Measurements from ENCODE around the gene TOMT.

TOMT gene

DNA sequence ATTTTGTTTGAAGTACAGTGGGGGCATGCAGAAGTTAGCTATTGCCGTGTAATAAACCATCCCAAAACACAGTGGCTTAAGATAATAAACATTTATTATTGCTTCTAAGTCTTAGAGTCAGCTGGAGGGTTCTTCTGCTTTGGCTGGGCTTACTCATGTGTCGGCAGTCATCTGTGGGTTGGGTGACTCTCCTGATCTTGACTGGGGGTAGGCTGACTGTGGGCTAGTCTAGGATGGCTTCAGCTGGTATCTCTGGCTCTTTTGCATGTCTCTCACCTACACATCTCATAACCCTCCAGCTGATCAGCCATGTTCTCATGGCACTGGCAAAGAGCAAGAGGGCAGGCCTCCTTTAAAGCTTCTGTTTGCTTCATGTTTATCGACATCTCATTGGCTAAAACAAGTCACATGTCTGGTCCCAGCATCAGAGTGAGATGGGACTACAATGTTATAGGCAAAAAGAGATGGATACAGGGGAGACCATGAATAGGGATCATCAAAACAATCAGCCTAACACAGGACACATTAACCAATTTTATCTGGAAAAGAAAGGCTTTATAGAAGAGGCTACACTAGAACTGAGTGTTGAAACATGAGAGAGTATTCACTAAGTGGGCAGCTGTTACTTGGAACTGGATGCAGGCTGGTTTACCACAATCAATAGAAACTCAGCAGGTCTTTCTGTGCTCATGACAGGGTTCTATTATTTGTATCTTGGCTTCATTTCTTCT, 19.9 kb upstream of the TOMT start:
- no peaks in the 10 kb centered on the region for H3K27me3 ChIP-seq (ENCODE audit: control insufficient read depth in 1 of 2, insufficient read depth in 2 of 2, low read length in 2 of 2)
- H3K9me3 ChIP-seq (ENCODE audit: control insufficient read depth in 1 of 2, low read length in 2 of 2), result no peaks in the 10 kb centered on the region
- H3K4me3 ChIP-seq (ENCODE audit: low read depth in 1 of 2, low read length in 2 of 2), result no peak overlapping the region
- H3K9ac ChIP-seq (ENCODE audit: low read depth in 1 of 2, low read length in 2 of 2), result no peak overlapping the region
- no peak overlapping the region for H3K27ac ChIP-seq (ENCODE audit: low read depth, low read length)
- peaks cover 7 to 10% of the 10 kb centered on the region in 2 donors for H3K4me1 ChIP-seq (ENCODE audit: control insufficient read depth in 1 of 2, insufficient read depth in 2 of 2, low read length in 2 of 2)
- peaks cover 8 to 18% of the 10 kb centered on the region in 2 donors for H3K36me3 ChIP-seq (ENCODE audit: control insufficient read depth in 1 of 2, insufficient read depth in 2 of 2, low read length in 2 of 2)

DNA sequence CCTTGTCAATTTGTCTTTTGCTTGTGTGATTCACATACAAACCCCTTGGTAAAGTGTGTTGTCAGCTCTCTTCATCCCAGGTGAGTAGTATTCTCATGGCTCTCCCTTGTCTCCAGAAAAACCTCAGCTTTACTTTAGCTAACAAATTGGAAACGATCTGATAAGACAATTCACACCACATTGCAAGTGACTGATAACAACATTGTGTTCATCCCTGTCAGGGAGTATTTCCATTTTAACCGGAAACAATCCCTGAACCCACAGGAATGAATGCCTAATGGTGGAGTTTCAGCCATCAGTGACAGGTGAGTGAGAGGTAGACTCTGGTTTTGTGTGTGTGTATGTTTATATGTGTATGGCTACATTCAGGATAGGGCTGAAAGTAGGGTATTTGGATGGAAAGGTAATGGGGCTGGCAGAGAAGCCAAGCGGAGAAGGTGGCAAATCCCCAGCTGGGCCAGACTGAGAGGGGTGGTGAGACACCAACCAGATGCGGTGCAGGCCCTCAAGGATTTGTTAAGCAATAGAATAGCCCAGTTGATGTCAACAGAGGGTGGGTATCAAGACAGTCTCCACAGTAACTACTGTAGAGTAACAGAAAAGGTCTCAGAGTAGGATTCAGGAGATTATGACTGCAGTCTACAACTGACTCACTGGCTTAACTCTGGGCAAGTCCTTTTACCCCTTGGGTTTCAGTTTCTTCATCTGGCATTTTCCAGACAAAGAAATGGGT, 17.5 kb upstream of the TOMT start:
- Histone ChIP-seq H3K4me1 (ENCODE audit: control insufficient read depth in 1 of 2, insufficient read depth in 2 of 2, low read length in 2 of 2) (peaks cover 4 to 19% of the 10 kb centered on the region in 2 donors), H3K36me3 (ENCODE audit: control insufficient read depth in 1 of 2, insufficient read depth in 2 of 2, low read length in 2 of 2) (peaks cover 9 to 19% of the 10 kb centered on the region in 2 donors), H3K9ac (ENCODE audit: low read depth in 1 of 2, low read length in 2 of 2) (no peak overlapping the region), H3K9me3 (ENCODE audit: control insufficient read depth in 1 of 2, low read length in 2 of 2) (no peaks in the 10 kb centered on the region), H3K27me3 (ENCODE audit: control insufficient read depth in 1 of 2, insufficient read depth in 2 of 2, low read length in 2 of 2) (no peaks in the 10 kb centered on the region), H3K27ac (ENCODE audit: low read depth, low read length) (no peak overlapping the region), H3K4me3 (ENCODE audit: low read depth in 1 of 2, low read length in 2 of 2) (no peak overlapping the region)

DNA sequence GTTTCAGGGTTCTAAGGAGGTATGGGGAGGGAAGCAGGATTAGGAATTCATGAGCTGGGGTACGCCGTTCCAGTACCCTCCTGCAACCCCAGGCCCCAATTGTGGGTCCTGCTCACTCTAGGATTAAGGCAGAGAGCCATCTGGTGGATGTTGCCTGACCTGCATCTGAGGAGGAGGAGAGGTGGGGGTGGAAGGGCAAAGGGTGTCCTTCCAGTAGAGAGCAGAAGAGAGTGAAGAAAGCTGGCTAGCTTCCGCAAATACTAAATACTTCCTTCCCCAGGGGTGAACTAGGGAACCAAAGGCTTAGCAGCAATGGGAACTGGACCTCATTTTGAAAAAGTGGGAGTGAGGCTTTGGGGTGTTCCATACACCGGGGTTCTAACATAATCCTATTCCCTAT, 14.4 kb upstream of the TOMT start:
- no peak overlapping the region for H3K27ac ChIP-seq (ENCODE audit: low read depth, low read length)
- no peak overlapping the region for H3K4me3 ChIP-seq (ENCODE audit: low read depth in 1 of 2, low read length in 2 of 2)
- H3K36me3 ChIP-seq (ENCODE audit: control insufficient read depth in 1 of 2, insufficient read depth in 2 of 2, low read length in 2 of 2), result peaks cover 19 to 34% of the 10 kb centered on the region in 2 donors
- no peaks in the 10 kb centered on the region for H3K27me3 ChIP-seq (ENCODE audit: control insufficient read depth in 1 of 2, insufficient read depth in 2 of 2, low read length in 2 of 2)
- H3K4me1 ChIP-seq (ENCODE audit: control insufficient read depth in 1 of 2, insufficient read depth in 2 of 2, low read length in 2 of 2), result peaks cover 4 to 19% of the 10 kb centered on the region in 2 donors
- no peaks in the 10 kb centered on the region for H3K9me3 ChIP-seq (ENCODE audit: control insufficient read depth in 1 of 2, low read length in 2 of 2)
- H3K9ac ChIP-seq (ENCODE audit: low read depth in 1 of 2, low read length in 2 of 2), result peak overlapping the region in 1 of 2 donors; percentile 22

DNA sequence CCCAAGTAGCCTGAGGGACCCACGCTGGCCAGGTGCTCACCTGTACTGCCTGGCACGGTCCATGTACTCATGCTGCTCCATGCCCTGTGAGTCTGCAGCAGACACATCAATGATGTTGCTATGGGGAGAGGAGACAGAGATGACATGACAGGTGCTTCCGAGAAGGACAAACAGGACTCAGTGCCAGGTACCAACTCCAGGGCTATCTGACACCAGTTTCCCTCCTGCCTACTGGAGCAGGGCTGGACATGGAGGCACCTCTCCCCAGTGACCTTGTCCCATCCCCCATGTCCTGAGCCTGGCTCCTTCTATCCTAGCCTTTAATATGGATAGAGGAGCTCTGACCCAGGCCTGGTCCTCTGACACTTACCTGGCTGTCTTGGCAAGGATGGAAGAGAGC, 7.0 kb upstream of the TOMT start:
- Histone ChIP-seq H3K4me1 (ENCODE audit: control insufficient read depth in 1 of 2, insufficient read depth in 2 of 2, low read length in 2 of 2) (peaks cover 33 to 36% of the 10 kb centered on the region in 2 donors), H3K9ac (ENCODE audit: low read depth in 1 of 2, low read length in 2 of 2) (no peak overlapping the region), H3K27me3 (ENCODE audit: control insufficient read depth in 1 of 2, insufficient read depth in 2 of 2, low read length in 2 of 2) (no peaks in the 10 kb centered on the region), H3K36me3 (ENCODE audit: control insufficient read depth in 1 of 2, insufficient read depth in 2 of 2, low read length in 2 of 2) (peaks cover 32 to 63% of the 10 kb centered on the region in 2 donors), H3K4me3 (ENCODE audit: low read depth in 1 of 2, low read length in 2 of 2) (no peak overlapping the region), H3K27ac (ENCODE audit: low read depth, low read length) (no peak overlapping the region), H3K9me3 (ENCODE audit: control insufficient read depth in 1 of 2, low read length in 2 of 2) (no peaks in the 10 kb centered on the region)

DNA sequence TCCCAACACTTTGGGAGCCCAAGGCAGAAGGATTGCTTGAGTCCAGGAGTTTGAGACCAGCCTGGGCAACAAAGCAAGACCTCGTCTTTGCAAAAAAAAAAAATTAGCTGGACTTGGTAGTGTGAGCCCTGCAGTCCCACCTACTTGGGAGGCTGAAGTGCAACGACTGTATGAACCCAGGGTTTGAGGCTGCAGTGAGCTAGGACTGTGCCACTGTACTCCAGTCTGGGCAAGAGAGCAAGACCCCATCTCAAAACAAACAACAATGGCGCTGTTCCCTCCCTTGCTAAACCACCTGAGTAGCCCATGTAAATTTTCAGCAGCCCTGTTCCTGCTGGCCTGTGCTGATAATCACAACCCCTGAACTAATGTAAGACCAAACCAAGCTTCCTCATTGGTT, 5.7 kb upstream of the TOMT start:
- peaks cover 30 to 54% of the 10 kb centered on the region in 2 donors for H3K36me3 ChIP-seq (ENCODE audit: control insufficient read depth in 1 of 2, insufficient read depth in 2 of 2, low read length in 2 of 2)

DNA sequence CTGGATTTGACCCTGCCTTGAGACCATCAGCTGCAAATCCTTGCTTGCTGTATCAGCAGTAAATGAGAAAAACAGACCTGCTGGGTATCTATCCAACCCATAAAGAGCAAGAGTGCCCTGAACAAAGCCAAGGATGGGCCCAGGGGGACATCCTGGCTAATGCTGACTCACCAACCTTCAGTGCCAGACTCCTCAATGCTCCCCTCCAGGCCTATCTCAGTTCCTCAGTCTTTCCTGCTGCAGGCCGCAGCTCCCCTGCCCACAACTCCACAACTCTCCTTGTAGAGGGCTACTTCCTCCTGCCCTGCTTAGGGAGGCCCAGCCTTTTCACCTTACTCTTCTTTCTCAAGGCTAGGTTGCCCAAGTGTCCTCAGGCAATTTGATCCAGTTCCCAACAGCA, 5.3 kb upstream of the TOMT start:
- H3K27ac ChIP-seq (ENCODE audit: low read depth, low read length), result no peak overlapping the region
- H3K4me1 ChIP-seq (ENCODE audit: control insufficient read depth in 1 of 2, insufficient read depth in 2 of 2, low read length in 2 of 2), result peaks cover 35 to 40% of the 10 kb centered on the region in 2 donors
- H3K9ac ChIP-seq (ENCODE audit: low read depth in 1 of 2, low read length in 2 of 2), result no peak overlapping the region

More for the DNA sequence above, 5.7 kb upstream of the TOMT start:
- Histone ChIP-seq H3K27ac (ENCODE audit: low read depth, low read length) (no peak overlapping the region), H3K4me1 (ENCODE audit: control insufficient read depth in 1 of 2, insufficient read depth in 2 of 2, low read length in 2 of 2) (peaks cover 35 to 40% of the 10 kb centered on the region in 2 donors), H3K9ac (ENCODE audit: low read depth in 1 of 2, low read length in 2 of 2) (no peak overlapping the region), H3K9me3 (ENCODE audit: control insufficient read depth in 1 of 2, low read length in 2 of 2) (no peaks in the 10 kb centered on the region), H3K27me3 (ENCODE audit: control insufficient read depth in 1 of 2, insufficient read depth in 2 of 2, low read length in 2 of 2) (no peaks in the 10 kb centered on the region), H3K4me3 (ENCODE audit: low read depth in 1 of 2, low read length in 2 of 2) (no peak overlapping the region)

DNA sequence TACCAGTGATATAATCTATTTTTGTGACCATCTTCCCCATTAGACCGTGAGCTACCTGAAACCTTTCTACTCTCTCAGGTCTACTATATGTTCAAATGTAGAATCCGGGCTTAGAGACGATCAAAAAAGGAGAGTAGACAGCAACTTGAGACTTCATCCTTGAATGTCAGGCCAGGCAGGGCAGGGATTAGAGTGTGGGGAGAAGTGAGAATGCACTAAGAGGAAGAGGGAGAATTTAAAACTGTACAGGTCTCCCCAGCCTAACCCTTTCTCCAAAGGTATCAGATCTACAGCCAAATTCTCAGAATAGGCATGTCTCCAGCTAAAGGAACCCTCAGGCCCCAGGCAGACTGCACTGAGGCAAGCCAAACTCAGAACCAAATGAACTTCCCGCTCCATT, 3.6 kb upstream of the TOMT start:
- Histone ChIP-seq H3K4me3 (ENCODE audit: low read depth in 1 of 2, low read length in 2 of 2) (peak overlapping the region; percentile 91 to 93), H3K4me1 (ENCODE audit: control insufficient read depth in 1 of 2, insufficient read depth in 2 of 2, low read length in 2 of 2) (peaks cover 35 to 40% of the 10 kb centered on the region in 2 donors), H3K9ac (ENCODE audit: low read depth in 1 of 2, low read length in 2 of 2) (peak overlapping the region; percentile 91 to 99), H3K27me3 (ENCODE audit: control insufficient read depth in 1 of 2, insufficient read depth in 2 of 2, low read length in 2 of 2) (no peaks in the 10 kb centered on the region), H3K36me3 (ENCODE audit: control insufficient read depth in 1 of 2, insufficient read depth in 2 of 2, low read length in 2 of 2) (peaks cover 23 to 40% of the 10 kb centered on the region in 2 donors), H3K9me3 (ENCODE audit: control insufficient read depth in 1 of 2, low read length in 2 of 2) (no peaks in the 10 kb centered on the region), H3K27ac (ENCODE audit: low read depth, low read length) (no peak overlapping the region)

More for the DNA sequence above, 5.3 kb upstream of the TOMT start:
- Histone ChIP-seq H3K27me3 (ENCODE audit: control insufficient read depth in 1 of 2, insufficient read depth in 2 of 2, low read length in 2 of 2) (no peaks in the 10 kb centered on the region), H3K36me3 (ENCODE audit: control insufficient read depth in 1 of 2, insufficient read depth in 2 of 2, low read length in 2 of 2) (peaks cover 26 to 50% of the 10 kb centered on the region in 2 donors), H3K9me3 (ENCODE audit: control insufficient read depth in 1 of 2, low read length in 2 of 2) (no peaks in the 10 kb centered on the region), H3K4me3 (ENCODE audit: low read depth in 1 of 2, low read length in 2 of 2) (no peak overlapping the region)

DNA sequence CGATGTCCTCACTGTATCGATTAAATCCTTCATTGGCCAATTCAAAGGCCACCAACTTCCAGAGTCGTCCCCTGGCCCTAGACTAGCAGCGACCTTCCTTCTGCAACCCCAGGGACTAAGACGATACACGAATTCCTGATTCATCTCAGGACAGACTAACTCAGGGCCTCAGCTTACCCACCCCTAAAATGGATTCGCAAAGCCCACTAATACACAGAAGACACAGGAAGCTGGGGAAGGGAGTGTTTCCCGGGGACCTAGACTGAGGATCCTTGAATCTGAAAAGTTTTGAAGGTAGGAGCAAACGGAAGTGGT, 3.1 kb upstream of the TOMT start:
- peak overlapping the region; percentile 91 for H3K27ac ChIP-seq (ENCODE audit: low read depth, low read length)
- no peaks in the 10 kb centered on the region for H3K9me3 ChIP-seq (ENCODE audit: control insufficient read depth in 1 of 2, low read length in 2 of 2)
- peak overlapping the region; percentile 91 to 93 for H3K4me3 ChIP-seq (ENCODE audit: low read depth in 1 of 2, low read length in 2 of 2)
- H3K9ac ChIP-seq (ENCODE audit: low read depth in 1 of 2, low read length in 2 of 2), result peak overlapping the region; percentile 91 to 99
- peaks cover 19 to 40% of the 10 kb centered on the region in 2 donors for H3K36me3 ChIP-seq (ENCODE audit: control insufficient read depth in 1 of 2, insufficient read depth in 2 of 2, low read length in 2 of 2)
- no peaks in the 10 kb centered on the region for H3K27me3 ChIP-seq (ENCODE audit: control insufficient read depth in 1 of 2, insufficient read depth in 2 of 2, low read length in 2 of 2)
- peaks cover 35 to 40% of the 10 kb centered on the region in 2 donors for H3K4me1 ChIP-seq (ENCODE audit: control insufficient read depth in 1 of 2, insufficient read depth in 2 of 2, low read length in 2 of 2)

DNA sequence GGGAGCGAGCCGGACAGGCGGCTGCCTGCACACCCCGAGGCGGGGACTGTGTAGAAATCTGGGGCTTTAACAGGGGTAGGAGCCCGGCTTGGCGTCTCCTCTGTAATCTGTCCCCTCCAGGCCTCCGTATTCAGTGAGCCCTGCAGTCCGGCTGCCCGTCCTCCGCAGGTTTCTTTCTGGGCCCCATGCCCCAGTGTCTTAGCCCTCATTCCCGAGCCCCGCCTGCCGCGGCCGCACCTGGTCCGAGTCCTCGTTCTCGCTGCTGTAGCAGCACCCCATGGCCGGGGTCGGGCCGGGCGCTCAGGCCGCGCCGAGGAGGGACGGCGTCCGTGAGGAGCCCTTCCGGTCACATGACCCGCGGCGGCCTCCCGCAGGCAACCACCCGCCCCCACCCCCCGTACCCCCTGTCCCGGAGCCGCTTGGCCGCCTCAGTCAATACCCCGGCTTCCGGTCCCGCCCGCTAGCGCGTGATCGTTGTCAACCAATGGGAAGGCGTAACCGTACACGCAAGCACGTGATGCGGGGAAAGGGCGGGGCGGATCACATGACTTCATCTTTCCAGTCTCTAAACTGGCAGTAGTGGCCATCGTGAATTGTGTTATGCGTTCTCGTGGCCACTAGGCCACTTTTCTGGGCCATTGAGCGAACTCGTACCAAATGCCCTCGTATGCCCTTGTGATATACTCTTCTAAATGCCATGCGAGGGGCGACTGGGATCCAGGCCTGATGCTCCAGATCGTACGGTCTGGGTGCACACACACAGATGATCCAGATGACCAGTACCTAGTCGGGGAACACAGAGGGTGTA, 2.6 kb upstream of the TOMT start, which contains the start of gene LAMTOR1:
Gene LAMTOR1, minus strand, starts transcription at position 352 of the 808 bp plus-strand sequence. Its CDS starts 73 bp downstream, at position 279.
- peak within 1 kb of the TSS; percentile 91 to 99 for H3K9ac ChIP-seq (ENCODE audit: low read depth in 1 of 2, low read length in 2 of 2)
- no peaks in the 10 kb centered on the region for H3K9me3 ChIP-seq (ENCODE audit: control insufficient read depth in 1 of 2, low read length in 2 of 2)
- peaks cover 35 to 40% of the 10 kb centered on the region in 2 donors for H3K4me1 ChIP-seq (ENCODE audit: control insufficient read depth in 1 of 2, insufficient read depth in 2 of 2, low read length in 2 of 2)
- no peaks in the 10 kb centered on the region for H3K27me3 ChIP-seq (ENCODE audit: control insufficient read depth in 1 of 2, insufficient read depth in 2 of 2, low read length in 2 of 2)
- H3K36me3 ChIP-seq (ENCODE audit: control insufficient read depth in 1 of 2, insufficient read depth in 2 of 2, low read length in 2 of 2), result peaks cover 13 to 36% of the 10 kb centered on the region in 2 donors
- H3K27ac ChIP-seq (ENCODE audit: low read depth, low read length), result peak within 1 kb of the TSS; percentile 91
- H3K4me3 ChIP-seq (ENCODE audit: low read depth in 1 of 2, low read length in 2 of 2), result peak within 1 kb of the TSS; percentile 91 to 93
